OCI-LY3 (cell line): ENCODE results near the gene TMPRSS11B.

ENCODE experiments used
- H2AFZ ChIP-seq: fragments of 200-600, 300-600 bp; shearing (Covaris generic); 2 replicates; pipeline ENCODE4 v1.6.0; 2014; ENCODE audit warnings: antibody characterized with exemption, low read depth, low read length
- H3K27ac ChIP-seq: fragments of 200-600, 300-600 bp; sonication (generic); 2 replicates; pipeline ENCODE4 v1.5.1; 2014; ENCODE audit warnings: mild to moderate bottlenecking, low read length, moderate library complexity, mixed read lengths
- H3K27me3 ChIP-seq: fragments of 200-600, 300-600 bp; sonication (generic); 2 replicates; pipeline ENCODE4 v1.6.1; 2014; ENCODE audit warnings: low read depth, low read length, mixed read lengths
- H3K36me3 ChIP-seq: fragments of 200-600, 300-600 bp; sonication (generic); replicated peaks from 2 replicates; pipeline ENCODE3; 2014; ENCODE audit warnings: low read depth, low read length, mixed read lengths
- H3K4me1 ChIP-seq: fragments of 300-600, 200-600 bp; sonication (generic); 2 replicates; pipeline ENCODE4 v1.6.1; 2014; ENCODE audit warnings: low read length, mixed read lengths
- H3K4me2 ChIP-seq: fragments of 200-600, 300-600 bp; sonication (generic); 2 replicates; pipeline ENCODE4 v1.6.1; 2014; ENCODE audit warnings: low read length, mixed read lengths
- H3K4me3 ChIP-seq: fragments of 300-600, 200-600 bp; sonication (generic); 2 replicates; pipeline ENCODE4 v1.5.1; 2014; ENCODE audit warnings: antibody characterized with exemption, mild to moderate bottlenecking, low read length, moderate library complexity
- H3K79me2 ChIP-seq: fragments of 300-600, 200-600 bp; shearing (Covaris generic); 2 replicates; pipeline ENCODE4 v1.6.1; 2014; ENCODE audit warnings: mild to moderate bottlenecking, low read length, mixed read lengths
- H3K9ac ChIP-seq: fragments of 300-600, 200-600 bp; shearing (Covaris generic); 2 replicates; pipeline ENCODE4 v1.6.0; 2014; ENCODE audit warnings: mild to moderate bottlenecking, low read length, moderate library complexity
- H3K9me3 ChIP-seq: fragments of 200-600, 300-600 bp; shearing (Covaris generic); 2 replicates; pipeline ENCODE4 v1.6.1; 2014; ENCODE audit warnings: low read length, mixed read lengths; ENCODE audit not compliant: insufficient read depth
- H4K20me1 ChIP-seq: fragments of 200-600, 300-600 bp; sonication (generic); 2 replicates; pipeline ENCODE4 v1.6.1; 2016; ENCODE audit warnings: low read length, mixed read lengths; ENCODE audit not compliant: insufficient read depth
- CTCF ChIP-seq: fragments of 200-600, 300-600 bp; sonication (generic); IDR thresholded peaks from 2 replicates; pipeline ENCODE4 v1.5.1; 2014; ENCODE audit warnings: antibody characterized with exemption, low read length, low read depth
- EZH2phosphoT487 ChIP-seq: fragments of 200-600 bp; shearing (Covaris generic); IDR thresholded peaks from 2 replicates; pipeline ENCODE4 v1.6.1; 2018; ENCODE audit warnings: antibody characterized with exemption, mixed run types, low read depth

The TMPRSS11B gene

GRCh38 chr4:68245594-68245993 lies at the start of gene TMPRSS11B:
Gene TMPRSS11B (minus strand): TSS chr4:68245694. CDS start chr4:68245558, 136 bp downstream.
- no peaks in the 10 kb centered on the region for H4K20me1 ChIP-seq
- H3K27me3 ChIP-seq = no peaks in the 10 kb centered on the region
- no peak within 1 kb of the TSS for H3K4me3 ChIP-seq
- TF ChIP-seq EZH2phosphoT487 (no peak), CTCF (no peak)
- no peak within 1 kb of the TSS for H3K27ac ChIP-seq
- H3K79me2 ChIP-seq = no peaks in the 10 kb centered on the region
- H2AFZ ChIP-seq = peak within 1 kb of the TSS; percentile 49; the same call in 1 of the 2 replicates
- no peak within 1 kb of the TSS for H3K9ac ChIP-seq
- H3K9me3 ChIP-seq = no peaks in the 10 kb centered on the region
- peaks cover 9% of the 10 kb centered on the region for H3K36me3 ChIP-seq
- no peak within 1 kb of the TSS for H3K4me2 ChIP-seq
- H3K4me1 ChIP-seq = peaks cover 28% of the 10 kb centered on the region

- H3K79me2 ChIP-seq = no peaks in the 10 kb centered on the region
- H3K4me2 ChIP-seq = no peak overlapping the region
- H4K20me1 ChIP-seq = no peaks in the 10 kb centered on the region
- no peak overlapping the region for H3K4me3 ChIP-seq
- H3K27me3 ChIP-seq = no peaks in the 10 kb centered on the region
- H3K9ac ChIP-seq = no peak overlapping the region
- H3K4me1 ChIP-seq = peaks cover 16% of the 10 kb centered on the region
- H3K36me3 ChIP-seq = no peaks in the 10 kb centered on the region
- no peak overlapping the region for H2AFZ ChIP-seq
- no peaks in the 10 kb centered on the region for H3K9me3 ChIP-seq
- no peak overlapping the region for H3K27ac ChIP-seq
- no peak for TF ChIP-seq EZH2phosphoT487
- TF ChIP-seq CTCF = no peak
Observed at GRCh38 chr4:68291256-68291655, 45.8 kb upstream of the TMPRSS11B start.

GRCh38 chr4:68288393-68288740 lies 42.9 kb upstream of the TMPRSS11B start:
- Histone ChIP-seq H3K36me3 (no peaks in the 10 kb centered on the region), H3K27me3 (no peaks in the 10 kb centered on the region), H2AFZ (peak overlapping the region; percentile 88), H3K4me2 (peak overlapping the region; percentile 62), H3K79me2 (no peaks in the 10 kb centered on the region), H3K4me1 (peaks cover 16% of the 10 kb centered on the region), H3K9me3 (no peaks in the 10 kb centered on the region), H3K4me3 (peak overlapping the region; percentile 53), H3K9ac (peak overlapping the region; percentile 14; the same call in 1 of the 2 replicates), H3K27ac (no peak overlapping the region), H4K20me1 (no peaks in the 10 kb centered on the region)
- TF ChIP-seq CTCF = no peak
- no peak for TF ChIP-seq EZH2phosphoT487

- Histone ChIP-seq H3K9ac (no peak overlapping the region; the same call in 1 of the 2 replicates), H3K4me3 (peak overlapping the region; percentile 53), H3K79me2 (no peaks in the 10 kb centered on the region), H4K20me1 (no peaks in the 10 kb centered on the region), H3K4me1 (peaks cover 16% of the 10 kb centered on the region), H3K27me3 (no peaks in the 10 kb centered on the region), H2AFZ (peak overlapping the region; percentile 88), H3K4me2 (peak overlapping the region; percentile 62), H3K9me3 (no peaks in the 10 kb centered on the region), H3K36me3 (no peaks in the 10 kb centered on the region), H3K27ac (no peak overlapping the region)
- TF ChIP-seq EZH2phosphoT487 (no peak), CTCF (no peak)
Observed at GRCh38 chr4:68287704-68288392, 42.4 kb upstream of the TMPRSS11B start.
